ENCODE results near the gene CYP46A1. TPM values are rescaled to one million over a fixed set of nuclear protein-coding genes. Genes with fewer than 3 reads are reported as not detected.
"Not testable (repeated sequence)": the region's sequence is repeated elsewhere in the genome, so short reads cannot be mapped to it uniquely, and the experiment has no call there.

CYP46A1 gene
- total and polyA plus RNA-seq, 10 donors = 0.11 to 0.85 (median 0.32) TPM

GRCh38 chr14:99659333-99659741 lies 24.8 kb upstream of the CYP46A1 start:
- Histone ChIP-seq H3K27me3 (replicated peaks in 1 of 7) (peaks cover 0 to 74% (median 20%) of the 10 kb centered on the region in 7 donors), H3K27ac (no peak overlapping the region), H3K4me1 (peaks cover 0 to 10% (median 2%) of the 10 kb centered on the region in 6 donors), H3K36me3 (no peaks in the 10 kb centered on the region), H3K9me3 (no peaks in the 10 kb centered on the region), H3K4me3 (peak overlapping the region in 1 of 8 donors; percentile 28)
- intact Hi-C loops (cut with DNase I; ENCODE audit: low total_unique reads) = no loop called here
- no peak for DNase-seq
- TF ChIP-seq, protein P1, sequence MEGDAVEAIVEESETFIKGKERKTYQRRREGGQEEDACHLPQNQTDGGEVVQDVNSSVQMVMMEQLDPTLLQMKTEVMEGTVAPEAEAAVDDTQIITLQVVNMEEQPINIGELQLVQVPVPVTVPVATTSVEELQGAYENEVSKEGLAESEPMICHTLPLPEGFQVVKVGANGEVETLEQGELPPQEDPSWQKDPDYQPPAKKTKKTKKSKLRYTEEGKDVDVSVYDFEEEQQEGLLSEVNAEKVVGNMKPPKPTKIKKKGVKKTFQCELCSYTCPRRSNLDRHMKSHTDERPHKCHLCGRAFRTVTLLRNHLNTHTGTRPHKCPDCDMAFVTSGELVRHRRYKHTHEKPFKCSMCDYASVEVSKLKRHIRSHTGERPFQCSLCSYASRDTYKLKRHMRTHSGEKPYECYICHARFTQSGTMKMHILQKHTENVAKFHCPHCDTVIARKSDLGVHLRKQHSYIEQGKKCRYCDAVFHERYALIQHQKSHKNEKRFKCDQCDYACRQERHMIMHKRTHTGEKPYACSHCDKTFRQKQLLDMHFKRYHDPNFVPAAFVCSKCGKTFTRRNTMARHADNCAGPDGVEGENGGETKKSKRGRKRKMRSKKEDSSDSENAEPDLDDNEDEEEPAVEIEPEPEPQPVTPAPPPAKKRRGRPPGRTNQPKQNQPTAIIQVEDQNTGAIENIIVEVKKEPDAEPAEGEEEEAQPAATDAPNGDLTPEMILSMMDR (IDR thresholded peaks at IDR 0.05 in 8 of 11, conservative IDR thresholded peaks at IDR 0.05 in 3 of 11) = no peak
- no peak for TF ChIP-seq POLR2A (IDR thresholded peaks at IDR 0.05)
- TF ChIP-seq POLR2AphosphoS5 (IDR thresholded peaks at IDR 0.05) = no peak
- whole genome bisulfite sequencing, 5 donors = 15 to 19% (median 17%) methylated on average over 57 to 58 of the region's 58 CpGs; no CpG with 5 or more reads in 2 of the 5 donors

DNA sequence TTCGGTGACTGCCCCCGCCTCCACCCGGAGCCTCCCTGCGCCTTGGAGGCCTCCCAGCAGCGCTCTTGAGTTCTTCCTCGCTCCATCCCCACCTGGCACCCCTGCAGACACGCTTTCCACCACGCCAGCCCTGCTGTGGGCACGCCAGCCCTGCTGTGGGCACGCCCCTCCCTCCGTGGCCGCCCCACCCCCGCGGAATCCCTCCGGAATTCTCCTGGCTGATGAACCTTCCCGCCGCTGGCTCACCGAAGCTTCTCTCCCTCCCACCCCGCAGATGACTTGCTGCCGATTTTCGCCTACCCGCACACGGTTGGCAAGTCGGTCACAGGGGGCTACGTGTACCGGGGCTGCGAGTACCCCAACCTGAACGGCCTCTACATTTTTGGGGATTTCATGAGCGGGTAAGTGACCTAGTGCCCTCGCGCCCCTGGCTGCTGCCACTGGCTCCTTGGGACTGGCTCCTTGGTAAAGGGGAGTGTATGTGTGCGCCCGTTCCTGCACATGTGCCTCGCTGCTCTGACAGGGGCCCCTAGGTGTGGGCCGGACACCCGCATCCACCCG lies 24.0 kb upstream of the CYP46A1 start:
- TF ChIP-seq POLR2A (IDR thresholded peaks at IDR 0.05) (no peak), POLR2AphosphoS5 (IDR thresholded peaks at IDR 0.05) (no peak)
- TF ChIP-seq, protein P1 (IDR thresholded peaks at IDR 0.05 in 8 of 11, conservative IDR thresholded peaks at IDR 0.05 in 3 of 11) = no peak
- Histone ChIP-seq H3K4me1 (peaks cover 0 to 10% (median 2%) of the 10 kb centered on the region in 6 donors), H3K27ac (no peak overlapping the region), H3K4me3 (no peak overlapping the region), H3K27me3 (replicated peaks in 1 of 7) (peaks cover 0 to 68% (median 20%) of the 10 kb centered on the region in 7 donors), H3K36me3 (no peaks in the 10 kb centered on the region), H3K9me3 (no peaks in the 10 kb centered on the region)
- DNase-seq = no peak
- intact Hi-C loops (cut with DNase I; ENCODE audit: low total_unique reads) = no loop called here
- 25 to 32% (median 28%) methylated on average over 35 to 37 of the region's 37 CpGs for WGBS, 5 donors

GRCh38 chr14:99660794-99661193 lies 23.3 kb upstream of the CYP46A1 start:
- no peak for DNase-seq
- H3K4me1 ChIP-seq = peaks cover 0 to 10% (median 2%) of the 10 kb centered on the region in 6 donors
- H3K4me3 ChIP-seq = no peak overlapping the region
- intact Hi-C loops (cut with DNase I; ENCODE audit: low total_unique reads) = no loop called here
- TF ChIP-seq, protein P1 (IDR thresholded peaks at IDR 0.05 in 8 of 11, conservative IDR thresholded peaks at IDR 0.05 in 3 of 11) = no peak
- TF ChIP-seq POLR2A (IDR thresholded peaks at IDR 0.05) (no peak), POLR2AphosphoS5 (IDR thresholded peaks at IDR 0.05) (no peak)
- peaks cover 0 to 62% (median 20%) of the 10 kb centered on the region in 7 donors for H3K27me3 ChIP-seq (replicated peaks in 1 of 7)
- H3K27ac ChIP-seq = no peak overlapping the region
- H3K9me3 ChIP-seq = no peaks in the 10 kb centered on the region
- H3K36me3 ChIP-seq = no peaks in the 10 kb centered on the region
- 55 to 74% (median 67%) methylated on average over 4 of the region's 4 CpGs for WGBS, 5 donors

GRCh38 chr14:99661206-99661605 lies 22.9 kb upstream of the CYP46A1 start:
- DNase-seq; H3K9me3 ChIP-seq; H3K4me3 ChIP-seq; H3K36me3 ChIP-seq; intact Hi-C loops (cut with DNase I; ENCODE audit: low total_unique reads); H3K27ac ChIP-seq: not testable (repeated sequence)
- Histone ChIP-seq H3K27me3 (replicated peaks in 1 of 7) (peaks cover 0 to 57% (median 20%) of the 10 kb centered on the region in 7 donors), H3K4me1 (peaks cover 0 to 10% (median 2%) of the 10 kb centered on the region in 6 donors)
